ENCODE results near the gene ZNF521.

ZNF521 gene

GRCh38 chr18:25261768-25262167 is 90.2 kb downstream of the ZNF521 start:
- ATAC-seq = no peak
- TF ChIP-seq CREB5 (CRISPR knock-in tag; IDR thresholded peaks at IDR 0.05; ENCODE audit: low read depth) = no peak
- TF ChIP-seq PATZ1 (CRISPR knock-in tag; IDR thresholded peaks at IDR 0.05; ENCODE audit: borderline replicate concordance) = no peak
- TF ChIP-seq SNAI2 (CRISPR knock-in tag; IDR thresholded peaks at IDR 0.05) = no peak
- TF ChIP-seq ESRRG (CRISPR knock-in tag; IDR thresholded peaks at IDR 0.05) = no peak
- no peak for TF ChIP-seq CSDC2 (CRISPR knock-in tag; IDR thresholded peaks at IDR 0.05)
- TF ChIP-seq ZNF565 (CRISPR knock-in tag; conservative IDR thresholded peaks at IDR 0.05; ENCODE audit: low read depth) = no peak
- TF ChIP-seq PPARA (CRISPR knock-in tag; IDR thresholded peaks at IDR 0.05; ENCODE audit: borderline replicate concordance) = no peak
- no peak for TF ChIP-seq ZFP30 (CRISPR knock-in tag; IDR thresholded peaks at IDR 0.05)
- TF ChIP-seq ARNTL (CRISPR knock-in tag; IDR thresholded peaks at IDR 0.05; ENCODE audit: borderline replicate concordance, low read depth) = no peak
- TF ChIP-seq ISL1 (CRISPR knock-in tag; IDR thresholded peaks at IDR 0.05) = no peak
- TF ChIP-seq ZC3H10 (CRISPR knock-in tag; IDR thresholded peaks at IDR 0.05) = no peak
- no peak for TF ChIP-seq BACH2 (CRISPR knock-in tag; IDR thresholded peaks at IDR 0.05; ENCODE audit: borderline replicate concordance)
- no peak for TF ChIP-seq ZNF70 (CRISPR knock-in tag; IDR thresholded peaks at IDR 0.05)
- TF ChIP-seq TSHZ2 (CRISPR knock-in tag; IDR thresholded peaks at IDR 0.05) = no peak
- TF ChIP-seq ZFP3 (CRISPR knock-in tag; IDR thresholded peaks at IDR 0.05) = no peak
- no peak for TF ChIP-seq OSR1 (CRISPR knock-in tag; IDR thresholded peaks at IDR 0.05)
- TF ChIP-seq ZNF8 (CRISPR knock-in tag; IDR thresholded peaks at IDR 0.05) = no peak
- TF ChIP-seq POU6F1 (CRISPR knock-in tag; IDR thresholded peaks at IDR 0.05; ENCODE audit: borderline replicate concordance, low read depth) = no peak

- no peak for TF ChIP-seq CSRNP3 (CRISPR knock-in tag; IDR thresholded peaks at IDR 0.05)
- TF ChIP-seq ISL1 (CRISPR knock-in tag; IDR thresholded peaks at IDR 0.05) = no peak
- no peak for TF ChIP-seq ZNF8 (CRISPR knock-in tag; IDR thresholded peaks at IDR 0.05)
- ATAC-seq = no peak
Observed at GRCh38 chr18:25256439-25256838, 95.5 kb downstream of the ZNF521 start.

- TF ChIP-seq CSRNP3 (CRISPR knock-in tag; IDR thresholded peaks at IDR 0.05) (no peak), TSHZ2 (CRISPR knock-in tag; IDR thresholded peaks at IDR 0.05) (no peak), TOX (CRISPR knock-in tag; IDR thresholded peaks at IDR 0.05; ENCODE audit: borderline replicate concordance) (no peak), POU6F1 (CRISPR knock-in tag; IDR thresholded peaks at IDR 0.05; ENCODE audit: borderline replicate concordance, low read depth) (no peak), BACH2 (CRISPR knock-in tag; IDR thresholded peaks at IDR 0.05; ENCODE audit: borderline replicate concordance) (no peak), OSR1 (CRISPR knock-in tag; IDR thresholded peaks at IDR 0.05) (no peak), ESRRG (CRISPR knock-in tag; IDR thresholded peaks at IDR 0.05) (no peak), CSDC2 (CRISPR knock-in tag; IDR thresholded peaks at IDR 0.05) (no peak), ZNF565 (CRISPR knock-in tag; conservative IDR thresholded peaks at IDR 0.05; ENCODE audit: low read depth) (no peak), ZNF8 (CRISPR knock-in tag; IDR thresholded peaks at IDR 0.05) (no peak), SNAI2 (CRISPR knock-in tag; IDR thresholded peaks at IDR 0.05) (no peak), TCF4 (CRISPR knock-in tag; IDR thresholded peaks at IDR 0.05; ENCODE audit: borderline replicate concordance) (no peak), ISL1 (CRISPR knock-in tag; IDR thresholded peaks at IDR 0.05) (no peak), PPARA (CRISPR knock-in tag; IDR thresholded peaks at IDR 0.05; ENCODE audit: borderline replicate concordance) (no peak), ZFP30 (CRISPR knock-in tag; IDR thresholded peaks at IDR 0.05) (no peak), ZNF70 (CRISPR knock-in tag; IDR thresholded peaks at IDR 0.05) (no peak)
- no peak for ATAC-seq
Observed at GRCh38 chr18:25253779-25254178, 98.2 kb downstream of the ZNF521 start.

Data from SK-N-SH treated with all-trans-retinoic acid at 6 μM for 48 hours (cell line).